ENCODE measurements around the gene TOM1L2.

TOM1L2 gene

GRCh38 chr17:17886726-17887125, 85.5 kb downstream of the TOM1L2 start:
- no peak for DNase-seq (ENCODE audit: extremely low read depth, low read depth)
- TF ChIP-seq CTCF (IDR thresholded peaks at IDR 0.05; ENCODE audit: low read depth, low read length) = no peak

DNA sequence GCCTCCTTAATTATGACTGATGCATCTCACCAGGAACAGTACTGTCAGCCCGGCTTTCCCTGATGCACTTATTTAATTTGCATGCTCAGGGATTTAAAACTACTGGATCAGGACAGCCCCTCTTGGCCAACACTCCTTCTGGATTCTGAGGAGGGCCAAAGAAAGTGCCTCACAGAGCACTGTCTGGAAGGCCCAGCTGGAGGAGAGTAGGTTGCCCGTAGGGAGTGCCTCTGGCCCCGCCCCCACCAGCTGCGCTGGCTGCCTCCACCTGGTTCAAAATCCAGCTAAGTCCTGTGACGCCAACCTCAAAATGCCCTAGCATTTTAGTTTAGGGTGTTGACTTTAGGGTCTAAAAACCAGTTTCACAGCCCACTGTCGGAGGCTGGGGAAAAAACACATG, 86.0 kb downstream of the TOM1L2 start:
- no peak for DNase-seq (ENCODE audit: extremely low read depth, low read depth)

DNA sequence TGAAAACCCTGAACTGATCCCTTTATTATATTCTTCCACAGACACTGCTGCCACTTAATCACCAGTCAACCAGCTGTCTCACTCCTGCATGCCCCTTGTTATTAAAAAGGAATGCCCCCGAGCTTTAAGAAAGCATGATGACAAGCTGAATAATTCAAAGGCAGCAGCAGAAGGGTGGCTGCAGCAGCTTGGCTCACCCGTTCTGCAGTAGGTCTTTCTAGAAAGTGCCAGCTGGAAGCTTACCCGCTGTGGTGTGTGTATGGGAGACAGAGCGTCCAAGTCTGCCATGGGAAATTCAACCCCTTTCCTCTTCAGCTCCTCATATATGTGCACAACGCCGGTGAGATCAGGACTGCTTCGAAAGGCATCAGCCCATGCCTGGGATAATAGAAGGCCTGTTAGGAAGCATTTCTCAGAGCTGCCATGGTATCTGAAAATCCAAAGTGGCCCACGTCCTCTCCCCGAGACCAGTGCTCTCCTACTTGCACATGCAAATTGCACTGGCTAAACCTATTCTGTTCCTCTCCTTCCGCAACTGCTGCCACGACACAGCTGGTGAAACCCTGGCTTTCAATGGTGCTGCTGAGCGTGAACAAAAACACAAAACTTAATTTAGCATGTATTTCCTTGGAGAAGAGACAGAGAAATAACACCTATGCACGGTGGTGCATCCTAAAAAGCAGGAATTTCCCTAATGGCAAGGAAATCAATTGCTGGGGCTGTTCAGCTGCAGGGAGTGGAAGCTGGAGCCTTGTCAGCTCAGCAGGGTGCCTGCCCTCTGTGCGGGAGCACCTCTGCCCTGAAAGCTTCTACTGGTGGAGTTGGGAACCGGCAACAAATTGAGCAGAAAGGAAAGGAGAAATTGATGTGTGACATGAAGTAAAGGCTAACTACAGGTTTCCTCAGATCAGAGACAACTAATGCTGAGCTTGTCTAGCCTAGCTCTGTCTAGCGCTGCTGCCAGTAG, 87.5 kb downstream of the TOM1L2 start:
- no peak for DNase-seq (ENCODE audit: extremely low read depth, low read depth)
- no peak for TF ChIP-seq CTCF (IDR thresholded peaks at IDR 0.05; ENCODE audit: low read depth, low read length)

More for the DNA sequence above, 86.0 kb downstream of the TOM1L2 start:
- TF ChIP-seq CTCF (IDR thresholded peaks at IDR 0.05; ENCODE audit: low read depth, low read length) = no peak

DNA sequence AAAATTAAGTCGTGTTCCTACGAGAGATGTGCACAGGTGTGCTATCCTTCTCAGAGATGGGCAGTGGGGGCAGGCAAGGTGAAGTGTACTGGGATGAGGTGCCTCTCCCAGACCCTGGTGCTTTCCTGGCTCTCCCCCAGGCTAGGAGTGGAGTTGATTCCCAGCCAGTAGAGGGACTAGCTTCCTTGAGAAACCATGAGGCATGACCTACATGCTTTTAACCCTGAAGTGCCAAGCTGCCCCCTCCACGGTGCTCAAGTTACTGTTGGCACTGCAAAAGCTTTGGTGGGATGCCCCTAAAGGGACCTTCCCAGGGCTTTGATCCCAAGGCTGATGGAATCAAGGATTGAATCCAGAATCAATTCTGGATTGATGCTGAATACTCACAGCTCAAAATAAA, 88.4 kb downstream of the TOM1L2 start:
- no peak for TF ChIP-seq CTCF (IDR thresholded peaks at IDR 0.05; ENCODE audit: low read depth, low read length)
- DNase-seq (ENCODE audit: extremely low read depth, low read depth) = no peak

DNA sequence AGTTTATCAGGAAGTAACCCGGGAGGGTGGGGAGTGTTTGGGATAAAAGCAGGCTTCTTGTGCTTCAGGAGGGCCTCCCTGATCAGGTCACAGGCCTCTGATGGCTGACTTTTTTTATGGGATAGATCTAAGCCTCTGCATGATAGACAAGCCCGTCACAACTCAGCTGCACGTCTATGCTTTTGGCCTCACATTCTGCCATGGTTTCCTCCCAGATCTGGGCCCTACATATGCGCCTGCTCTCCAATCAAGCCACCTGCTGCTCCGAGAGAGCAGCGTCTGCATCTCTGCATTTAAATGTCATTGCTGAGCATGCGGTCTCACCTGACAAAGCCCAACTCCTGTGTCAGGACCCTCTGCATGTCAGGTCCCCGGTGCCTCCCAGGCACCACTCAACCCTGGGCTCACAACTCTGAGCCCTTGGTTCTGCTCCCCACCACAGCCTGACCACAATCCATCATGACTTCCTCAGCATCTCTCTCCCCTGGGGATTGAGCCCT, 90.1 kb downstream of the TOM1L2 start:
- DNase-seq (ENCODE audit: extremely low read depth, low read depth) = no peak
- TF ChIP-seq CTCF (IDR thresholded peaks at IDR 0.05; ENCODE audit: low read depth, low read length) = no peak

GRCh38 chr17:17880577-17881196, 91.5 kb downstream of the TOM1L2 start:
- no peak for DNase-seq (ENCODE audit: extremely low read depth, low read depth)
- TF ChIP-seq CTCF (IDR thresholded peaks at IDR 0.05; ENCODE audit: low read depth, low read length) = no peak
